Measurements from ENCODE around the gene GAS6.

The GAS6 gene

GRCh38 chr13:113817860-113818691, 45.8 kb downstream of the GAS6 start:
- DNase-seq: no peak

GRCh38 chr13:113816946-113817859, 46.7 kb downstream of the GAS6 start:
- DNase-seq: peak; percentile 65

GRCh38 chr13:113816254-113816929, 47.5 kb downstream of the GAS6 start:
- DNase-seq: no peak

DNA sequence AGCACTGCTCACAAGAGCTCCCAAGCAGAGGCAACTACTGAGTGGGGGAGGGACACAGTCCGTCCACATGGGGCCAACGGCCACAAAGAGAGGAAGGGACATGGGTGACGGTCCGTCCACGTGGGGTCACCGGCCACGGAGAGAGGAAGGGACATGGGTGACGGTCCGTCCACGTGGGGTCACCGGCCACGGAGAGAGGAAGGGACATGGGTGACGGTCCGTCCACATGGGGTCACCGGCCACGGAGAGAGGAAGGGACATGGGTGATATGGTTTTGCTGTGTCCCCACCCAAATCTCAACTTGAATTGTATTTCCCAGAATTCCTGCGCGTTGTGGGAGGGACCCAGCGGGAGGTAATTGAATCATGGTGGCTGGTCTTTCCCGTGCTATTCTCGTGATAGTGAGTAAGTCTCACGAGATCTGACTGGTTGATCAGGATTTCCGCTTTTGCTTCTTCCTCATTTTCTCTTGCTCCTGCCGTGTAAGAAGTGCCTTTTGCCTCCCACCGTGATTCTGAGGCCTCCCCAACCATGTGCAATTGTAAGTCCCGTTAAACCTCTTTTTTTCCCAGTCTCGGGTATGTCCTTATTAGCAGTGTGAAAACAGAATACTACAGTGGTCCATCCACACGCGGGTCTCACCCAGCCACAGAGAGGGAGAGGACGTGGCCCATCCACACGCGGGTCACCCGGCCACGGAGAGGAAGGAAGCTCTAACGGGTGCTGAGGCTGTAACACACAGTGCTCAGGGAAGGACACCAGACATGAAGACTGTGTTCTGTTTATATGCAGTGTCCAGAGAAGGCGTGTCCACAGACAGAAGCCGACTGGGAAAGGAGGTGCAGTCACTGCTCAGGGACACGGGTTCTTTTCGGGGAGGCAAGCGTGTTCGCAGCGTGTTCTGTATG, 48.5 kb downstream of the GAS6 start:
- DNase-seq: no peak

GRCh38 chr13:113814435-113814821, 49.4 kb downstream of the GAS6 start:
- DNase-seq: no peak

DNA sequence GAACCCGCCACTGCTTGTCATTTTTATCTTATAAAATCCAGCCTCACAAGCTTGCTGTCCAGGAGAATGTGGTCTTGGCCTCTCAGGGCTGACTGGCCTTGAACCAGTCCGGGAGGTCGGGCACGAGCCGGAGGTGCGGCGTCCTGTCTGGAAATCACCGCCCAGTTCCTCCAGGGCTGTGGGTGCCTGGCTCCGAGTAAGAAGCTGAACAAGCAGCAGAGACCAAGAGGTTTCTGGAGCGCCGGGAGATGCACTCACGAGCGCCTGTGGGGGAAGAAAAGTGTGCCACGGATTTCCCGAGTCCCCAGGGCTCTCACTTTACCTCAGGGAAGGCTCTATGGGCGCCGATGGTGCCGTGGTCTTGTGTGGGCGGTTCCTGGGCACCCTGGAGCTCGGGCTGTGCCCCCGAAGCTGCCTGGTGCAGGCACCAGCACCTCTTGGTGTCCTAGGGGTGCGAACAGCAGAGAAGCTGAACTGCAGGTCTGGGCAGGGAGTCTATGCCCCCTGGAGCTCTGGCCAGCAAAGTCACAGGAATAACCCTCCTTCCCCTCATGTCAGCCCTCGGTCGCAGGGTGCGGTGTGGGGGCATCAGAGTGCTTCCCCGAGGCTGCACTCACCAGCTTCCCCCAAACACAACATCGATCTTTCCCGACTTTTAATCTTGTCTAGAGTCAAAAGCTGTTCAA, 50.0 kb downstream of the GAS6 start:
- DNase-seq: no peak

GRCh38 chr13:113813070-113813748, 50.7 kb downstream of the GAS6 start:
- DNase-seq: no peak

DNA sequence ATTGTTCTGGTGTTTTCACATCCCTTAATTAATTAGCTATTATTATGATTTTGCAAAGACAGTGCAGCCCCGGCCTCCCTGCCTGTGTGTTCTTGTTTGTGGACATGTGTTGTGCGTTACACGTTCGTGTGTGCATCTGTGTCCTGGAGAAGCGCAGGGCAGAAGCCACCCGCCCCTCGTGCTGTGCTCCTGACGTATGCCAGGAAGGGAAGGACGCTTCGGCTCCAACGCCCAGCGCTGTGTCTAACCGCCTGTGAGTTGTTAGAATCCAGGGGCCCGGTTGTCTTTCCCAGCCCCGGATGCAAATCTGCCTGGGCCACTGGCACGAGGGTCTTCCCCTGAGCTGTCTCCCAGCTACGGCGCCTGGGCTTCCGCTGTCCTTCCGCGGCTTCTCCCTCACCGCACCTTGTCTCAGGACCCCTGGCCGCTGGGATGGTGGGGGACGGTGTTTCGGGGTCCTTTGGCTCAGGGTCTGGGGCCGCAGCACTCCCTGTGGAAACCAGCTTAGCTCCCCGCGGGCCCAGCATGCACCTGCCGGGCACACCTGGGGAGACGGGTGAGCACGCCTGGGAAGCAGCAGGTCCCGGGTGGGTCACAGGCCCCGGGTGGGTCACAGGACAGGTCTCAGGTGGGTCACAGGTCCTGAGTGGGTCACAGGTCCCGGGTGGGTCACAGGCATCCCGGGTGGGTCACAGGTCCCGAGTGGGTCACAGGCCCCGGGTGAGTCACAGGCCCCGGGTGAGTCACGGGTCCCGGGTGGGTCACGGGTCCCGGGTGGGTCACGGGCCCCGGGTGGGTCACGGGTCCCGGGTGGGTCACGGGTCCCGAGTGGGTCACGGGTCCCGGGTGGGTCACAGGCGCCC, 51.5 kb downstream of the GAS6 start:
- no peak for DNase-seq

GRCh38 chr13:113811081-113811928, 52.6 kb downstream of the GAS6 start:
- no peak for DNase-seq

DNA sequence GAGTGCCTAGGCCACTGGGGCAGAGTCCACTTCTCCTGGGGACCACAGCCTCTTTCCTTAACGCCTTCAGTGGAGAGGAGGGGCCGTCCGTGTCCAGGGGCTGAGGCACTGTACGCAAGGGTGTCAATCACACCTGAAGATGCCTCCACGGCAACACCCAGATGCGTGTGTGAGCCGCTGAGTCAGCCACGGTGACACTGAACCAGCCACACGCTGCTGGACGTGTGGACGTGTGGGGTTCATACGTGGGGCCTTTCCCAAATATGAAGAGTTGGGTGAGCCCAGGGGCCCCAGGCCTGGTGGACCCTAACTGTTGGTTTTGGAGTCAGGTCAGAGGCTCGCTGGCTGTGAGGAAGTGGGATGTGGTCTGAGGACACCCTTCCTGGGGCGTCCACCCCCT, 53.2 kb downstream of the GAS6 start:
- no peak for DNase-seq

DNA sequence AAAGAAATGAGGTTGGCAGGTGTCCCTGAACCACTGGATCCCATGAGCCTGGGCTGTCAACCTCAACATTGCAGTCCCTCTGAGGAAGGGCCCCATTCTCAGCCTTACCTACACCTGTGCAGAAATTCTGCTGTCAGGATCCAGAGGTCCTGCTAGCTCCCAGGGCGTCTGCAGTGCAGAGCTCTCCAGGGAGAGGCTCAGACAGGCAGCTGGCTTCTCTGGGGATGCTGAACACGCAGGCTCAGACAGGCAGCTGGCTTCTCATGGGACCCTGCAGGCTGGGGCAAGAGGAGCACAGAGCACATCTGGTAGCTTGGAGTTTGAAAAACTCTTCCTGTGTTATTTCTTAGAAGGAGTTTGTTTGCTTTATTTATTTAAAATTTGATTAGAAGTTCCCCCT, 53.9 kb downstream of the GAS6 start:
- DNase-seq: no peak

DNA sequence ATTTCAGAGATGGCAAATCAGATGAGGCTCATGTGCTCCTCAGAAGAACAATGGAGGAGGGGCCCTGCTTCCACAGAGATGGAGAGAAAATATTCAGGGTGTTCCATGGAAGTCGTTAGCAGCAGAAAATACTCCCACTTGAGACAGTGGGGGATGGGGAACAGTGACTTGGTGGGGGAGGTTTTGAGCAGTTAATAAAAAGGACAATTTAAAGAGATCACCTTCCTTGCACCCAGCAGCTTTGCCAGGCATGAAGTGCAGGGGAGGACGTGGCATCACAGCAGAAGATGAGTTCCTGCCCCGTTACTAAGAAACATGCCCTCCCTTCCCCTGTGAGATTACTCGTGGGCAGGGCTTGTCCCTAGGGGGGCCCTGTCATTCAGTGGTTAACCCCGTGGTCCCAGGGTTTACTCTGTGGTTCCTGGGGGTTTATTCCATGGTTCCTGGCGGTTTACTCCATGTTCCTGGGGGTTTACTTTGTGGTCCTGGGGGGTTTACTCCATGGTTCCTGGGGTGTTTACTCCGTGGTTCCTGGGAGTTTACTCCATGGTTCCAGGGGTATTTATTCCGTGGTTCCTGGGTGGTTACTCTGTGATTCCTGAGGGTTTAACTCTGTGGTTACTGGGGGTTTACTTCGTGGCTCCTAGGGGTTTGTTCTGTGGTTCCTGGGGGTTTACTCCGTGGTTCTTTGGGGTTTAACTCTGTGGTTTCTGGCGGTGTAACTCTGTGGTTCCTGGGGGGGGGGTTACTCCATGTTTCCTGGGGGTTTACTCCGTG, 55.6 kb downstream of the GAS6 start:
- no peak for DNase-seq

DNA sequence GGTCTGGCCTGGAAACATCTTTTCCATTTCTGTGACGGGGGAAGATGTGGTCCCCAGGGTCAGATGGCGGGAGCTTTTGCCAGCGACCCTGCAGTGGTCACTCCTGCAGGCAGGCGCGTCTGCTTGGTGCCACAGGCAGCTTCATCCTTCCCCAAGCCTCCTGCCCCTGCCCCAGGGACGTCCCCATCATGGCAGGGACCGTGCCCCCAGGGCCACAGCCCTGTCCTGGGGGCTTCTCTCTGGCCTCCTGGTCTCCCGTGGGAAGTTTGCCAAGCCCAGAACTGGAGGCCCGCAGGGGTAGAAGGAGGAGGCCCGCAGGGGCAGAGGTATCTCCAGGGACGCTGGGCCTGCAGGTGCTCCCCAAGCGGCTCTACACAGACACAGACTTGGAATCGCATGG, 57.4 kb downstream of the GAS6 start:
- DNase-seq: no peak

DNA sequence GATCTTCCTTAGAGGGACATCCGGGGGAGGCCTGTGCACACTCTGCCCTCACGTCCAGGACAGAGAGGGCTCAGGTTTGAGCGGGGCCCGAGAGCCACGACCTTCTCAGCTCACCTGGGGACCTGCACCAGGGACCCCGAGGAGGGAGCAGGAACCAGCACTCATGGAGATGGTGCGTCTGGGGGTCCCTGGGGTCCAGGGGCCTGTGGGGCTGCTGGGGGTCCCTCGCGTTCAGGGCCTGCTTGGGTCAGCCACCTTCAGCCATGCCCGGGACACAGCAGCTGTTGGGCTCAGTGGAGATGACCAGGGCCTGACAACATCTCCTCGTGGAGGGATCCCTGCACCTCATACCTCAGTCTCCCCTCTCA, 57.8 kb downstream of the GAS6 start:
- DNase-seq: no peak

DNA sequence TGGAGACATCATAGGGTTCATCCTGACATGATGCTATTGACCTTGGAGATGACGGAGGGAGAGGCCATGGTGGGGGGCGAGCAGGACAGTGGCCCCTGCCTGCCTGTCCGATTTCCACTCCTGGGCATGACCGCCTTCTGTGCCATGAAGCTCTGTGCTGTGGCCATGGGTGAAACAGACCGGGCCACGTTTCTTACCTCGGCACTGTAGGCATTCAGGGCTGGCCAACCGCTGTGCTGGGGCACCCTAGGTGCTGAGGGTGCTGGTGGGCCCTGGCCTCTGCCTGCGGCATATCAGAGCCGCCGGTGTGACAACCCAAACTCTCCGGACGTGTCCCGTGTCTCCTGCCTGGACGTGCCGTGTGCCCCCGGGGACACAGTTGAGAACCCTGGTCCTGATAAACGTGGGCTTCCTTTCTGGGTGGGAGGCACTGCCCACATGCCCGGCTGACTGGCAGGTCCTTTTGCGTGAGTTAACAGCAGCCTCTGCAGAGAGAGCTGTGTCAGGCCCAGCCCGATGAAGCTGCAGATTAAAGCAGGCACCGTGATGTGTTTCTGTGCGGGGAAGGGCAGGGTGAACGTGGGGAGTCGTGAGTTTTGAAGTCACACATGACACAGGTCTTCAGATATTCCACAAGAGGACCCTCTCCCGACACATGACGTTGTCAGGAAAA, 58.3 kb downstream of the GAS6 start:
- DNase-seq: no peak

- DNase-seq: no peak
These were observed 59.0 kb downstream of the GAS6 start for GRCh38 chr13:113804703-113805430.
